Measurements from ENCODE around the gene GNAO1. TPM values are rescaled to one million over a fixed set of nuclear protein-coding genes. Genes with fewer than 3 reads are reported as not detected.

GNAO1 gene
- total and polyA plus RNA-seq, 9 of the 15 experiments (the other 6 are each of a cell fraction or from before 2014, with no cell fraction given): 0.07 to 0.42 (median 0.08) TPM; not detected in 5

DNA sequence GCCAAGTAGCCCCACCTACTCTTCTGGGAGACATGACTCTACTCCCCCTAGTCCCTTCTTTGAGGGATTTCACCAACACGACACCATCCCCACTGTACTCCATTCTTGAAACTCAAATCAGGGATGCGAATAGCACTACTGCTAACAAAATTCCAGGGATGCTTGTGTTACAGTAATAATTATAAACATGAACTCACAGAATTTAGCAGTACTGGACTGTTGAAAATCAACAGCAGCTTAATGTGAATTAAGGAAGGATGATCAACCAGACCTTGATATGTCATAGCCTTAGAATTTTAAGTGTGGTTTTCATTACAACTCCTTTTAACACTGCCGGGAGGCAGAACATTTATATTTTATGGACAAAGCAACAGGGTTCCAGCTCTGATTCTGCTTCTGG lies 196.1 kb downstream of the GNAO1 start:
- BruUV-seq (replicated peaks): no TSS peak
- Histone ChIP-seq H3K79me2 (ENCODE audit: control insufficient read depth, insufficient read depth, low read length) (no peaks in the 10 kb centered on the region), H3K9me1 (ENCODE audit: control insufficient read depth, insufficient read depth, low read length) (no peaks in the 10 kb centered on the region), H3K27ac (ENCODE audit: extremely low read depth, low read depth, low read length) (no peak overlapping the region), H3K4me3 (no peak overlapping the region), H4K20me1 (replicated peaks; ENCODE audit: control insufficient read depth, insufficient read depth, low read length) (no peaks in the 10 kb centered on the region), H2AFZ (ENCODE audit: low read depth, low read length) (no peak overlapping the region), H3K36me3 (ENCODE audit: control insufficient read depth, insufficient read depth, low read length) (peaks cover 79% of the 10 kb centered on the region), H3K27me3 (ENCODE audit: control insufficient read depth in 2 of 2, insufficient read depth in 2 of 2, low read length in 2 of 2) (no peaks in the 10 kb centered on the region), H3K9ac (ENCODE audit: insufficient read depth in 1 of 2, low read depth in 2 of 2, low read length in 2 of 2) (no peak overlapping the region), H3K4me1 (replicated peaks in 1 of 2; ENCODE audit: control insufficient read depth in 2 of 2, insufficient read depth in 2 of 2, low read length in 2 of 2) (no peaks in the 10 kb centered on the region), H3K9me3 (replicated peaks; ENCODE audit: control insufficient read depth, insufficient read depth, low read depth, low read length) (no peaks in the 10 kb centered on the region), H3K4me2 (ENCODE audit: insufficient read depth, low read length) (no peak overlapping the region)
- 98% methylated on average over 3 of the region's 3 CpGs for WGBS (ENCODE audit: insufficient coverage, low coverage, missing lambda C conversion rate)
- CTCF ChIA-PET (ENCODE audit: low intra/inter-chr PET ratio): no interaction called here
- intact Hi-C loops (cut with micrococcal nuclease): no loop called here
- in situ Hi-C loops (cut with MboI): no loop called here
- ATAC-seq (no peak), DNase-seq (ENCODE audit: extremely low read depth in 1 of 4, low spot score in 3 of 4) (no peak), FAIRE-seq (no peak)
- TF ChIP-seq, protein P1, sequence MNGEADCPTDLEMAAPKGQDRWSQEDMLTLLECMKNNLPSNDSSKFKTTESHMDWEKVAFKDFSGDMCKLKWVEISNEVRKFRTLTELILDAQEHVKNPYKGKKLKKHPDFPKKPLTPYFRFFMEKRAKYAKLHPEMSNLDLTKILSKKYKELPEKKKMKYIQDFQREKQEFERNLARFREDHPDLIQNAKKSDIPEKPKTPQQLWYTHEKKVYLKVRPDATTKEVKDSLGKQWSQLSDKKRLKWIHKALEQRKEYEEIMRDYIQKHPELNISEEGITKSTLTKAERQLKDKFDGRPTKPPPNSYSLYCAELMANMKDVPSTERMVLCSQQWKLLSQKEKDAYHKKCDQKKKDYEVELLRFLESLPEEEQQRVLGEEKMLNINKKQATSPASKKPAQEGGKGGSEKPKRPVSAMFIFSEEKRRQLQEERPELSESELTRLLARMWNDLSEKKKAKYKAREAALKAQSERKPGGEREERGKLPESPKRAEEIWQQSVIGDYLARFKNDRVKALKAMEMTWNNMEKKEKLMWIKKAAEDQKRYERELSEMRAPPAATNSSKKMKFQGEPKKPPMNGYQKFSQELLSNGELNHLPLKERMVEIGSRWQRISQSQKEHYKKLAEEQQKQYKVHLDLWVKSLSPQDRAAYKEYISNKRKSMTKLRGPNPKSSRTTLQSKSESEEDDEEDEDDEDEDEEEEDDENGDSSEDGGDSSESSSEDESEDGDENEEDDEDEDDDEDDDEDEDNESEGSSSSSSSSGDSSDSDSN (IDR thresholded peaks at IDR 0.05; ENCODE audit: borderline replicate concordance in 1 of 2, low read depth in 2 of 2, low read length in 2 of 2): no peak
- TF ChIP-seq FUS (optimal IDR thresholded peaks at IDR 0.05; ENCODE audit: low read depth, low read length): no peak
- no peak for TF ChIP-seq HNRNPL (IDR thresholded peaks at IDR 0.05; ENCODE audit: low read depth, low read length)
- no peak for TF ChIP-seq ZNF668 (CRISPR knock-in tag; IDR thresholded peaks at IDR 0.05)
- TF ChIP-seq, protein P2, sequence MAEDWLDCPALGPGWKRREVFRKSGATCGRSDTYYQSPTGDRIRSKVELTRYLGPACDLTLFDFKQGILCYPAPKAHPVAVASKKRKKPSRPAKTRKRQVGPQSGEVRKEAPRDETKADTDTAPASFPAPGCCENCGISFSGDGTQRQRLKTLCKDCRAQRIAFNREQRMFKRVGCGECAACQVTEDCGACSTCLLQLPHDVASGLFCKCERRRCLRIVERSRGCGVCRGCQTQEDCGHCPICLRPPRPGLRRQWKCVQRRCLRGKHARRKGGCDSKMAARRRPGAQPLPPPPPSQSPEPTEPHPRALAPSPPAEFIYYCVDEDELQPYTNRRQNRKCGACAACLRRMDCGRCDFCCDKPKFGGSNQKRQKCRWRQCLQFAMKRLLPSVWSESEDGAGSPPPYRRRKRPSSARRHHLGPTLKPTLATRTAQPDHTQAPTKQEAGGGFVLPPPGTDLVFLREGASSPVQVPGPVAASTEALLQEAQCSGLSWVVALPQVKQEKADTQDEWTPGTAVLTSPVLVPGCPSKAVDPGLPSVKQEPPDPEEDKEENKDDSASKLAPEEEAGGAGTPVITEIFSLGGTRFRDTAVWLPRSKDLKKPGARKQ (CRISPR knock-in tag; IDR thresholded peaks at IDR 0.05): no peak
- TF ChIP-seq SMC3 (conservative IDR thresholded peaks at IDR 0.05; ENCODE audit: insufficient read depth, low read depth, low read length): no peak
- TF ChIP-seq, protein P3, sequence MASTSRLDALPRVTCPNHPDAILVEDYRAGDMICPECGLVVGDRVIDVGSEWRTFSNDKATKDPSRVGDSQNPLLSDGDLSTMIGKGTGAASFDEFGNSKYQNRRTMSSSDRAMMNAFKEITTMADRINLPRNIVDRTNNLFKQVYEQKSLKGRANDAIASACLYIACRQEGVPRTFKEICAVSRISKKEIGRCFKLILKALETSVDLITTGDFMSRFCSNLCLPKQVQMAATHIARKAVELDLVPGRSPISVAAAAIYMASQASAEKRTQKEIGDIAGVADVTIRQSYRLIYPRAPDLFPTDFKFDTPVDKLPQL (IDR thresholded peaks at IDR 0.05; ENCODE audit: extremely low read depth, insufficient read length): no peak
- no peak for TF ChIP-seq HMG20B (CRISPR knock-in tag; IDR thresholded peaks at IDR 0.05)
- TF ChIP-seq STAT5B (CRISPR knock-in tag; IDR thresholded peaks at IDR 0.05): no peak
- no peak for TF ChIP-seq FOXK2 (conservative IDR thresholded peaks at IDR 0.05 in 1 of 2, IDR thresholded peaks at IDR 0.05 in 1 of 2; ENCODE audit: low read depth in 2 of 2)
- TF ChIP-seq, protein P4, sequence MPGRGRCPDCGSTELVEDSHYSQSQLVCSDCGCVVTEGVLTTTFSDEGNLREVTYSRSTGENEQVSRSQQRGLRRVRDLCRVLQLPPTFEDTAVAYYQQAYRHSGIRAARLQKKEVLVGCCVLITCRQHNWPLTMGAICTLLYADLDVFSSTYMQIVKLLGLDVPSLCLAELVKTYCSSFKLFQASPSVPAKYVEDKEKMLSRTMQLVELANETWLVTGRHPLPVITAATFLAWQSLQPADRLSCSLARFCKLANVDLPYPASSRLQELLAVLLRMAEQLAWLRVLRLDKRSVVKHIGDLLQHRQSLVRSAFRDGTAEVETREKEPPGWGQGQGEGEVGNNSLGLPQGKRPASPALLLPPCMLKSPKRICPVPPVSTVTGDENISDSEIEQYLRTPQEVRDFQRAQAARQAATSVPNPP (IDR thresholded peaks at IDR 0.05; ENCODE audit: borderline replicate concordance, insufficient read depth, insufficient read length): no peak
- no peak for TF ChIP-seq PRMT5 (CRISPR knock-in tag; IDR thresholded peaks at IDR 0.05)
- no peak for TF ChIP-seq DMBX1 (CRISPR knock-in tag; IDR thresholded peaks at IDR 0.05; ENCODE audit: borderline replicate concordance)
- TF ChIP-seq TARDBP (IDR thresholded peaks at IDR 0.05): no peak
- TF ChIP-seq ZNF445 (CRISPR knock-in tag; IDR thresholded peaks at IDR 0.05; ENCODE audit: low read depth): no peak
- POLR2A ChIA-PET: no interaction called here
